Measurements from ENCODE around the gene ADGRG7. TPM values are rescaled to one million over a fixed set of nuclear protein-coding genes. Genes with fewer than 3 reads are reported as not detected.
"Not testable (repeated sequence)": the region's sequence is repeated elsewhere in the genome, so short reads cannot be mapped to it uniquely, and the experiment has no call there.

ADGRG7 gene
- total and polyA plus RNA-seq, 4 donors, result 0.08 to 1.4 (median 0.51) TPM; not detected in 1

DNA sequence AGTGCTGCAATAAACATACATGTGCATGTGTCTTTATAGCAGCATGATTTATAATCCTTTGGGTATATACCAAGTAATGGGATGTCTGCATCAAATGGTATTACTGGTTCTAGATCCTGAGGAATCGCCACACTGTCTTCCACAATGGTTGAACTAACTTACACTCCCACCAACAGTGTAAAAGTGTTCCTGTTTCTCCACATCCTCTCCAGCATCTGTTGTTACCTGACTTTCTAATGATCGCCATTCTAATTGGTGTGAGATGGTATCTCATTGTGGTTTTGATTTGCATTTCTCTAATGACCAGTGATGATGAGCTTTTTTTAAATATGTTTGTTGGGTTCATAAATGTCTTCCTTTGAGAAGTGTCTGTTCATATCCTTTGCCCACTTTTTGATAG, 61.6 kb downstream of the ADGRG7 start:
- whole genome bisulfite sequencing, 2 donors, result 89 to 96% methylated on average over 2 of the region's 2 CpGs
- H3K27ac ChIP-seq (ENCODE audit: low read depth in 1 of 2, low read length in 2 of 2); H3K4me1 ChIP-seq (ENCODE audit: control insufficient read depth in 1 of 2, insufficient read depth in 2 of 2, low read length in 2 of 2); intact Hi-C loops (cut with DNase I); H3K36me3 ChIP-seq (ENCODE audit: control insufficient read depth in 1 of 2, insufficient read depth in 2 of 2, low read length in 1 of 2); H3K4me3 ChIP-seq (ENCODE audit: low read length in 2 of 2); H3K9me3 ChIP-seq (ENCODE audit: control insufficient read depth, low read length); H3K27me3 ChIP-seq (ENCODE audit: control insufficient read depth in 1 of 2, insufficient read depth in 2 of 2, low read length in 1 of 2); ATAC-seq (ENCODE audit: low FRiP score); DNase-seq: not testable (repeated sequence)

DNA sequence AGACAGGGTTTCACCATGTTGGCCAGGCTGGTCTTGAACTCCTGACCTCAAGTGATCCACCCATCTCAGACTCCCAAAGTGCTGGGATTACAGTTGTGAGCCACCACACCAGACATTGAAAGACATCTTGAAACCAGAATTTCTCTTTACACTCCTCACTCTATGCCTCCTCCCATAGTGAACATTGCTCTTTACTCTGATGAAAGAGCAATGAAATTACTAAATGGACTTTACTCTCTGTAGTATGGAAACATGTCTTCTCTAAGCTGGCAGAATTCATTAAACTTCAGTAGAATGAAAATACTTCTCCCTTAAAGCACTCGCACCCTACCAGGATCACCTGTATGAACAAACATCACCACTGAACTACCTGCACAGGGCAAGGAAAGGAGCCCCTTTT, 72.1 kb downstream of the ADGRG7 start:
- Histone ChIP-seq H3K36me3 (ENCODE audit: control insufficient read depth in 1 of 2, insufficient read depth in 2 of 2, low read length in 1 of 2) (no peaks in the 10 kb centered on the region), H3K9me3 (ENCODE audit: control insufficient read depth, low read length) (peaks cover 3% of the 10 kb centered on the region), H3K27me3 (ENCODE audit: control insufficient read depth in 1 of 2, insufficient read depth in 2 of 2, low read length in 1 of 2) (no peaks in the 10 kb centered on the region), H3K4me3 (ENCODE audit: low read length in 2 of 2) (no peak overlapping the region), H3K4me1 (ENCODE audit: control insufficient read depth in 1 of 2, insufficient read depth in 2 of 2, low read length in 2 of 2) (no peaks in the 10 kb centered on the region), H3K27ac (ENCODE audit: low read depth in 1 of 2, low read length in 2 of 2) (no peak overlapping the region)
- no peak for DNase-seq
- 91 to 93% methylated on average over 1 of the region's 1 CpG for WGBS, 2 donors
- ATAC-seq (ENCODE audit: low FRiP score), result no peak
- intact Hi-C loops (cut with DNase I), result no loop called here

DNA sequence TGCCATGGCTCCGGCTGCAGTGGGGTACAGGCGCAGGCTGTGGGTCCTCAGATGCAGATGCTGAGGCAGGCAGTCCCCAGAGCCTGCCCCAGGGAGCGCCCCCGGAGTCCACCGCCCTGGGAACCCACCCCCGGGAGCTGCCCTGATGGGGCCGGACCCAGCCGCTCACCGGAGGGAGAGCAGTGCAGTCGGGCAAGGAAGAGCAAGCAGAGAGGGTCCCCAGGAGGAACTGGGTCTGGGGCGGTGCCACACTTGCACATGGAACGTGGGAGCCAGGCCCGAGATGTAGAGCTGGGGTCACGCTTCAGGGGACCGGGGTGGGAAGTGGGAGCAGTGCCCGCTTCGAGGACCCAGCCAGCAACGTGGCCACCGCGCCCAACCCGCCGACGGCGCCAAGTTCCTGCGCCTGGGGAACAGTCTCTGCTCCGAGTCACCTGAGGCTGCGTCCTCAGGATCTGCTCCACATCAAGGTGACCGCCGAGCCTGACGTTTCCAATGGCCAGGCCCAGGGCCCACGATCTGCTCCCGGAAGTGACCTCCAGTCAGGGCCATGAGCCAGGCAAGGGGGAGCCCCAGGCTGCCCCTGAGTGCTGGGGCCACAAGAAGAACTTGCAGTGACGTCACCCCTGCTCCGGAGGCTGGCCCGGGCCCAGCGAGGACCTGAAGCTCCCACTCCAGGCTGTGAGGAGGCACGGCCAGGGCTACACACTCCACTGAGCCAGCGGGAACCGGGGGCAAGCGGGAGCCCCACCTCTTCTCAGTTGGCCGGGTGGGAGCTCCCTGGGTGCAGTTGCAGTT, 72.9 kb downstream of the ADGRG7 start:
- WGBS, 2 donors, result 64 to 67% methylated on average over 38 to 41 of the region's 41 CpGs
- Histone ChIP-seq H3K4me3 (ENCODE audit: low read length in 2 of 2) (no peak overlapping the region), H3K36me3 (ENCODE audit: control insufficient read depth in 1 of 2, insufficient read depth in 2 of 2, low read length in 1 of 2) (no peaks in the 10 kb centered on the region), H3K4me1 (ENCODE audit: control insufficient read depth in 1 of 2, insufficient read depth in 2 of 2, low read length in 2 of 2) (no peaks in the 10 kb centered on the region), H3K27me3 (ENCODE audit: control insufficient read depth in 1 of 2, insufficient read depth in 2 of 2, low read length in 1 of 2) (no peaks in the 10 kb centered on the region), H3K27ac (ENCODE audit: low read depth in 1 of 2, low read length in 2 of 2) (no peak overlapping the region), H3K9me3 (ENCODE audit: control insufficient read depth, low read length) (peaks cover 3% of the 10 kb centered on the region)
- intact Hi-C loops (cut with DNase I), result no loop called here
- DNase-seq, result no peak
- peak; percentile 63 for ATAC-seq (ENCODE audit: low FRiP score)

DNA sequence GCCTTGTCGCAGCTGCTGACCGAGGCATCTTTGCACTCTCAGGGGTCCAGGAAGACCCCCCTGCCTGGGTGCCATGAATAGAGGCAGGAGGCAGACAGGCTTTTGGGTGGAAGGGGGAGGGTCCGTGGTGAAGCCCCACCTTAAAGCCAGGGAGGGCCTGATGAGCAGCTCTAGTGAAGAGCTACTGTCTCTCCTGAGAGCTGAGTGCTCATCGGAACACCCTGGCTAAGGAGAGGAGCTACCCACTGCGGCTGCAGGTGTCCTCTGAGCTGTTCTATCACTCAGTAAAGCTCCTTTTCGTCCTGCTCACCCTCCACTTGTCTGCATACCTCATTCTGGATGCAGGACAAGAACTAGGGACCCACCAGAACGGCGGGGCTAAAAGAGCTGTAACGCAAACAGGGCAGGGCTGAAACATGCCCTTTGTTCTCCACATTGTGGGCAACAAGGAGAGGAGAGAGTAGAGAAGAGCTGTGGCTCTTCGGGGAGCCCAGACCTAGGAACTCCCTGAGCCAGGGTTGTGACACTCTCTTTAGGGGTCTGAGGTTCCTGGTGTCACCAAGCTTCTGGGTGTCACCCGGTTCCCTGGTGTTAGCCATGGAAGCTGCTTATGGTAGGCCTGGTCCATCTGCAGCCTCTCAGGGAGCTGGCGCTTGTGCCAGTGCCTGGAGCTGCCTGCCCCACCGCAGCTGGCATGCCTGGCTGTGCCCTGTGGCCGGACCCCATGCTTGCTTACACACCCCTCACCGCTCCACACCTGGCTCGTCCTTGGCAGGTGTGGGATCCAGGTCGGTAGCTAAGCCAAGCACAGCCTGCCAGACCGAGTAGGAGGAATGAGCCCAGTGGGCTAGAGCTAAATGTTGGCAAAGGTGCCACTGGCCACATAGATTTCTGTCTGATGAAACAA, 73.7 kb downstream of the ADGRG7 start:
- H3K27ac ChIP-seq (ENCODE audit: low read depth in 1 of 2, low read length in 2 of 2), result no peak overlapping the region
- H3K36me3 ChIP-seq (ENCODE audit: control insufficient read depth in 1 of 2, insufficient read depth in 2 of 2, low read length in 1 of 2), result no peaks in the 10 kb centered on the region
- H3K9me3 ChIP-seq (ENCODE audit: control insufficient read depth, low read length), result peaks cover 3% of the 10 kb centered on the region
- H3K4me3 ChIP-seq (ENCODE audit: low read length in 2 of 2), result no peak overlapping the region
- intact Hi-C loops (cut with DNase I), result no loop called here
- no peaks in the 10 kb centered on the region for H3K27me3 ChIP-seq (ENCODE audit: control insufficient read depth in 1 of 2, insufficient read depth in 2 of 2, low read length in 1 of 2)
- H3K4me1 ChIP-seq (ENCODE audit: control insufficient read depth in 1 of 2, insufficient read depth in 2 of 2, low read length in 2 of 2), result no peaks in the 10 kb centered on the region
- WGBS, 2 donors, result 78 to 80% methylated on average over 18 of the region's 18 CpGs
- ATAC-seq (ENCODE audit: low FRiP score) (peak; percentile 41), DNase-seq (no peak)

DNA sequence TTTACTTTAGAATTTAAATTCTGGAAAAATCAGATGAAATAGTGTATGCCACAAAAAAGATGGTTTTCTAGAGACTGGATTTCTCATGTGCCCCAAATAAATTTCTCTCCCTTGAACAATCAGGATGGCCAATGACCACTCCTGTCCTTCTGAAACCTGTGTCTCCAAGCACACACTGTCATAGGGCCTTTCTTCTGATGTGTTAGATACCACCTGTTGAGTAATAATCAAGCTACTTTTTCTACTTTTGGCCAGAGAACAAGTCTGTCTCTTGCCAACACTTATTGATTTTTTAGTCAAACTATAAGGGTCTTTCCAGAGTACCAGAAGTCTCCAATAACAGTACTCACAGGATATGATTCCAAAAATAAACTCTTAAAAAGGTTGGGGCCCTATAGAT, 83.8 kb downstream of the ADGRG7 start:
- H3K4me1 ChIP-seq (ENCODE audit: control insufficient read depth in 1 of 2, insufficient read depth in 2 of 2, low read length in 2 of 2), result no peaks in the 10 kb centered on the region
- no peak overlapping the region for H3K27ac ChIP-seq (ENCODE audit: low read depth in 1 of 2, low read length in 2 of 2)
- DNase-seq (no peak), ATAC-seq (ENCODE audit: low FRiP score) (no peak)
- H3K9me3 ChIP-seq (ENCODE audit: control insufficient read depth, low read length), result no peaks in the 10 kb centered on the region
- intact Hi-C loops (cut with DNase I), result no loop called here
- no peaks in the 10 kb centered on the region for H3K36me3 ChIP-seq (ENCODE audit: control insufficient read depth in 1 of 2, insufficient read depth in 2 of 2, low read length in 1 of 2)
- H3K27me3 ChIP-seq (ENCODE audit: control insufficient read depth in 1 of 2, insufficient read depth in 2 of 2, low read length in 1 of 2), result no peaks in the 10 kb centered on the region
- H3K4me3 ChIP-seq (ENCODE audit: low read length in 2 of 2), result no peak overlapping the region

DNA sequence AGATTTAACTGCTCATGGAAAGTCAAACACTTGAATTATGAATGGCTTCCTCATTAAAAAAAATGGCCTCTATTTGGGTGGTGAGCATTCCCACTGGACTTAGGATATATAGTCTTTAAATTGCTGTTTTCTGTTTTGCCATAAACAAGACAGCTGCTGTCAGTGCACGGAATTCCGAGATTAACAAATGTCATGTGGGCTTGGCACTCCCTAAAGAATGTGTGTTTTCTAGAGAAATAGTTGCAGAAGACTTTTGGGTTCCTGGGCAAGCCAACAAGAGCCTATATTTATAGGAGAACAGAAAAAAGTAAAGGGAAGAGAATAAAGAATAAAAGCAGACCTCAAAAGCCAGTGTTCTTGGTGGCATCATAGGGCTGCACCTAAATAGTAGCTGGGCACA, 86.3 kb downstream of the ADGRG7 start:
- ATAC-seq (ENCODE audit: low FRiP score) (no peak), DNase-seq (no peak)
- 43 to 60% methylated on average over 2 of the region's 2 CpGs for WGBS, 2 donors
- no peak overlapping the region for H3K27ac ChIP-seq (ENCODE audit: low read depth in 1 of 2, low read length in 2 of 2)
- no peak overlapping the region for H3K4me3 ChIP-seq (ENCODE audit: low read length in 2 of 2)
- H3K9me3 ChIP-seq (ENCODE audit: control insufficient read depth, low read length), result no peaks in the 10 kb centered on the region
- H3K36me3 ChIP-seq (ENCODE audit: control insufficient read depth in 1 of 2, insufficient read depth in 2 of 2, low read length in 1 of 2), result no peaks in the 10 kb centered on the region
- no peaks in the 10 kb centered on the region for H3K27me3 ChIP-seq (ENCODE audit: control insufficient read depth in 1 of 2, insufficient read depth in 2 of 2, low read length in 1 of 2)
- intact Hi-C loops (cut with DNase I), result no loop called here
- no peaks in the 10 kb centered on the region for H3K4me1 ChIP-seq (ENCODE audit: control insufficient read depth in 1 of 2, insufficient read depth in 2 of 2, low read length in 2 of 2)

DNA sequence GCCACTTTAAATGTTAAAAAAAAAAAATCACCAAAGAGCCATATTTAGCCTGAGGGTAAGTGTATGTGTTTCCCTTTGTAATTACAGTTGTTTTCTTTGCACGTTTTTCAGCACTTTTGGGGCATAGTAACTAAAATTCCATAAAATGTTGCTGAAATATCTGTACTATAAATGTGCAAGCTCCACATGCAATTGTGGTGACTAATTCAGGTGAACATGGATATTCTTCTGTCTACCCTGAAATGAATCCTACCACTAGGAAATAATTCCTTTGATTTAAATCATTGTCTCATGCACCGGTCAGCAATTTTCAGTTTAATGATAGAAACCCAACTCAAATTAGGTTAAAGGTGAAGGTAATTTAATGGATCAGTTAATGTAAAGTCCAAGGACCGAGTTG, 86.8 kb downstream of the ADGRG7 start:
- ATAC-seq (ENCODE audit: low FRiP score), result no peak
- no peak overlapping the region for H3K4me3 ChIP-seq (ENCODE audit: low read length in 2 of 2)
- H3K27ac ChIP-seq (ENCODE audit: low read depth in 1 of 2, low read length in 2 of 2), result no peak overlapping the region
- DNase-seq, result no peak
- H3K4me1 ChIP-seq (ENCODE audit: control insufficient read depth in 1 of 2, insufficient read depth in 2 of 2, low read length in 2 of 2), result no peaks in the 10 kb centered on the region
- H3K27me3 ChIP-seq (ENCODE audit: control insufficient read depth in 1 of 2, insufficient read depth in 2 of 2, low read length in 1 of 2), result no peaks in the 10 kb centered on the region
- intact Hi-C loops (cut with DNase I), result no loop called here
- 65 to 75% methylated on average over 3 of the region's 3 CpGs for WGBS, 2 donors
- no peaks in the 10 kb centered on the region for H3K36me3 ChIP-seq (ENCODE audit: control insufficient read depth in 1 of 2, insufficient read depth in 2 of 2, low read length in 1 of 2)
- no peaks in the 10 kb centered on the region for H3K9me3 ChIP-seq (ENCODE audit: control insufficient read depth, low read length)

DNA sequence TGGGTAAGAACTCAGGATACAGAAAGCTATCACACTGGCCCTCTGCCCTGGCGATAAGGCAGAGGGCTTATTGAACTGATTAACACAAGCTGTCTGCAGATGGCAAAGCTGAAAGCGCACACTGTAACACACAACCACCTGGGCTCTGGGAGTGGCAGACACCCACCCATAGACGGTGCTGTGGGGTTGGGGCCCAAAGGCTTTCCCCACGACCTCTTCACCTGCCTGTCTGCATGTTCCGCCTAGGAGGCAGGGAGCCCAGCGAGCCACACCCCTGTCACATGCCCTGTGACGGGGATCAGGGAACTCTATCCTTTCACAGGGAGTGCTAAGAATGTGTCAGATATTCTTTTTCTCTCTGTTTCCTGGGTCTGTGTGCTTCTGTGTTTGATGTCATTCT, 87.8 kb downstream of the ADGRG7 start:
- DNase-seq (no peak), ATAC-seq (ENCODE audit: low FRiP score) (no peak)
- Histone ChIP-seq H3K9me3 (ENCODE audit: control insufficient read depth, low read length) (no peaks in the 10 kb centered on the region), H3K27me3 (ENCODE audit: control insufficient read depth in 1 of 2, insufficient read depth in 2 of 2, low read length in 1 of 2) (no peaks in the 10 kb centered on the region), H3K27ac (ENCODE audit: low read depth in 1 of 2, low read length in 2 of 2) (no peak overlapping the region), H3K4me3 (ENCODE audit: low read length in 2 of 2) (no peak overlapping the region), H3K36me3 (ENCODE audit: control insufficient read depth in 1 of 2, insufficient read depth in 2 of 2, low read length in 1 of 2) (no peaks in the 10 kb centered on the region), H3K4me1 (ENCODE audit: control insufficient read depth in 1 of 2, insufficient read depth in 2 of 2, low read length in 2 of 2) (no peaks in the 10 kb centered on the region)
- intact Hi-C loops (cut with DNase I), result no loop called here
- WGBS, 2 donors, result 81 to 84% methylated on average over 7 of the region's 7 CpGs

All from aorta (tissue), 5 donors.